ENCODE data around the gene COPS8. TPM values are rescaled to one million over a fixed set of nuclear protein-coding genes. Genes with fewer than 3 reads are reported as not detected.

COPS8 gene
- total RNA-seq, 6 experiments from 2014 or later, result 86.8 to 107 (median 99.8) TPM

GRCh38 chr2:237102428-237102827 lies 16.7 kb downstream of the COPS8 start:
- no peaks in the 10 kb centered on the region for H3K27me3 Mint-ChIP-seq (ENCODE audit: insufficient read depth)
- TF ChIP-seq, protein P1, sequence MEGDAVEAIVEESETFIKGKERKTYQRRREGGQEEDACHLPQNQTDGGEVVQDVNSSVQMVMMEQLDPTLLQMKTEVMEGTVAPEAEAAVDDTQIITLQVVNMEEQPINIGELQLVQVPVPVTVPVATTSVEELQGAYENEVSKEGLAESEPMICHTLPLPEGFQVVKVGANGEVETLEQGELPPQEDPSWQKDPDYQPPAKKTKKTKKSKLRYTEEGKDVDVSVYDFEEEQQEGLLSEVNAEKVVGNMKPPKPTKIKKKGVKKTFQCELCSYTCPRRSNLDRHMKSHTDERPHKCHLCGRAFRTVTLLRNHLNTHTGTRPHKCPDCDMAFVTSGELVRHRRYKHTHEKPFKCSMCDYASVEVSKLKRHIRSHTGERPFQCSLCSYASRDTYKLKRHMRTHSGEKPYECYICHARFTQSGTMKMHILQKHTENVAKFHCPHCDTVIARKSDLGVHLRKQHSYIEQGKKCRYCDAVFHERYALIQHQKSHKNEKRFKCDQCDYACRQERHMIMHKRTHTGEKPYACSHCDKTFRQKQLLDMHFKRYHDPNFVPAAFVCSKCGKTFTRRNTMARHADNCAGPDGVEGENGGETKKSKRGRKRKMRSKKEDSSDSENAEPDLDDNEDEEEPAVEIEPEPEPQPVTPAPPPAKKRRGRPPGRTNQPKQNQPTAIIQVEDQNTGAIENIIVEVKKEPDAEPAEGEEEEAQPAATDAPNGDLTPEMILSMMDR (IDR thresholded peaks at IDR 0.05), result no peak
- no peak for DNase-seq
- H3K4me3 Mint-ChIP-seq, result no peak overlapping the region
- no peak overlapping the region for H3K27ac Mint-ChIP-seq
- peaks cover 16% of the 10 kb centered on the region for H3K4me1 Mint-ChIP-seq (ENCODE audit: low read depth)
- H3K9me3 Mint-ChIP-seq, result no peaks in the 10 kb centered on the region
- peaks cover 32% of the 10 kb centered on the region for H3K36me3 Mint-ChIP-seq (ENCODE audit: low read depth)

DNA sequence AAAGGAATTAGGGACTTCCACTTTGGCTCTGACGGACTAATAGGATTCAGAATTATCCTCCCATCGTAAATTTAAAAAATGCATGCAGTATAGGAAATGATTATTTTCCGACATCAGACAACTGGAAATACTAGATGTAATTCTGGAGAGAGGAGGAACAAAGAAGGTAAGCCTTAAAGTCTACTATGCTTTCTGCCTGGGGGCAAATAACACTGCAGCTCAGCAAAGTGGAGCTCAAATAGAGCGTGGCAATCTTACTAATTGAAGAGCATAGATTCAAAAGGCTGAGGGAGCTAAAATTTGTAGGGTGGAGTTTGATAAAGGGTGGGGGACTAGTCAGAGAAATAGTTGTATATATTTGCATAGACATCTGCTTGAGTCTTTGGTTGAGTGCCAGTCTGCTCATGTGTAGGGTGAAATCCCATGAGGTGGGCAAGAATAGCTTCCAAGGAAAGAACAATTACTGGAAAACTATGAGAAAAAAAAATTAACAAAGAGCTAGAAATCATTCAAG lies 23.8 kb downstream of the COPS8 start:
- Mint-ChIP-seq H3K4me3 (no peak overlapping the region), H3K36me3 (ENCODE audit: low read depth) (peaks cover 15% of the 10 kb centered on the region), H3K9me3 (no peaks in the 10 kb centered on the region), H3K4me1 (ENCODE audit: low read depth) (peaks cover 11% of the 10 kb centered on the region), H3K27ac (no peak overlapping the region), H3K27me3 (ENCODE audit: insufficient read depth) (no peaks in the 10 kb centered on the region)
- no peak for DNase-seq
- TF ChIP-seq, protein P1 (IDR thresholded peaks at IDR 0.05), result no peak

- TF ChIP-seq, protein P1 (IDR thresholded peaks at IDR 0.05), result no peak
- no peak for DNase-seq
- Mint-ChIP-seq H3K27me3 (ENCODE audit: insufficient read depth) (no peaks in the 10 kb centered on the region), H3K36me3 (ENCODE audit: low read depth) (peaks cover 13% of the 10 kb centered on the region), H3K9me3 (no peaks in the 10 kb centered on the region), H3K27ac (no peak overlapping the region), H3K4me1 (ENCODE audit: low read depth) (peaks cover 21% of the 10 kb centered on the region), H3K4me3 (no peak overlapping the region)
These were observed 27.5 kb downstream of the COPS8 start for GRCh38 chr2:237113026-237113795.

GRCh38 chr2:237115870-237116269 lies 30.2 kb downstream of the COPS8 start:
- no peak for DNase-seq
- Mint-ChIP-seq H3K36me3 (ENCODE audit: low read depth) (no peaks in the 10 kb centered on the region), H3K4me3 (no peak overlapping the region), H3K27ac (no peak overlapping the region), H3K9me3 (no peaks in the 10 kb centered on the region), H3K27me3 (ENCODE audit: insufficient read depth) (no peaks in the 10 kb centered on the region; the same call in 1 of the 2 replicates), H3K4me1 (ENCODE audit: low read depth) (peaks cover 36% of the 10 kb centered on the region)
- TF ChIP-seq, protein P1 (IDR thresholded peaks at IDR 0.05), result no peak

DNA sequence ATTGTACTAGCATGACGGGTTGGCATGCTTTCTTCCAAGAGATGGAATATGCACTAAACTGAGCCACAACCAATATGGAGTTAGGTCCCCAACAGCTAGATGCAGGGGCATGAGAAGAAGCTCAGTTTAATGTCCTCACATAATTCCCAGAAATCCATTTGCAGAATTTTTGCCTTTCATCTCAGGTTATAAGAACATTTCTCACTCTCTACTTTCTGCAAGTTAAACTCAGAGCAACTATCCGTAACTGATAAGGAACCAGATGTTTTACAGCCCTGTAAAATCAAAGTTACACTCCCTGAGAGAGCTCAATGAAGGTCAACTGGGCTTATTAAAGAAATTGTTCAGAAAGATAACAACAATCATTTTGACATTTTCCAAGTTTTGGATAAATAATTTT lies 30.7 kb downstream of the COPS8 start:
- H3K4me1 Mint-ChIP-seq (ENCODE audit: low read depth), result peaks cover 41% of the 10 kb centered on the region
- H3K36me3 Mint-ChIP-seq (ENCODE audit: low read depth), result no peaks in the 10 kb centered on the region
- no peaks in the 10 kb centered on the region for H3K9me3 Mint-ChIP-seq

More for the DNA sequence above, 30.7 kb downstream of the COPS8 start:
- TF ChIP-seq, protein P1 (IDR thresholded peaks at IDR 0.05), result no peak
- H3K4me3 Mint-ChIP-seq, result no peak overlapping the region
- no peak for DNase-seq
- H3K27me3 Mint-ChIP-seq (ENCODE audit: insufficient read depth), result no peaks in the 10 kb centered on the region; the same call in 1 of the 2 replicates
- H3K27ac Mint-ChIP-seq, result no peak overlapping the region

Data from HFFc6 (cell line).